ACC112 (cell line): ENCODE data around the gene MLN.

Experiments used
- H2AFZ ChIP-seq: fragments of 200-600 bp; sonication (generic); one replicate; pipeline ENCODE4 v1.6.0; 2017; ENCODE audit warnings: antibody characterized with exemption, low read length; ENCODE audit not compliant: unreplicated experiment
- H3K27ac ChIP-seq: fragments of 200-600 bp; sonication (generic); 2 replicates; pipeline ENCODE4 v1.5.1; 2014; ENCODE audit warnings: low read depth, mild to moderate bottlenecking, antibody characterized with exemption, low read length, moderate library complexity
- H3K27me3 ChIP-seq: fragments of 200-600 bp; sonication (generic); 2 replicates; pipeline ENCODE4 v1.6.1; 2014; ENCODE audit warnings: mild to moderate bottlenecking, antibody characterized with exemption, low read length, moderate library complexity, mixed read lengths; ENCODE audit not compliant: insufficient read depth
- H3K36me3 ChIP-seq: fragments of 200-600 bp; sonication (generic); 2 replicates; pipeline ENCODE4 v1.6.1; 2016; ENCODE audit warnings: mild to moderate bottlenecking, antibody characterized with exemption, low read length, moderate library complexity, mixed read lengths; ENCODE audit not compliant: insufficient read depth
- H3K4me1 ChIP-seq: fragments of 200-600 bp; sonication (generic); one replicate; pipeline ENCODE4 v1.6.1; 2016; ENCODE audit warnings: low read length, mixed read lengths; ENCODE audit not compliant: insufficient read depth, unreplicated experiment, control insufficient read depth
- H3K4me3 ChIP-seq: fragments of 200-600 bp; sonication (generic); 2 replicates; pipeline ENCODE4 v1.5.1; 2014; ENCODE audit warnings: mild to moderate bottlenecking, low read depth, low read length
- H3K79me2 ChIP-seq: fragments of 200-600 bp; sonication (generic); one replicate; pipeline ENCODE4 v1.6.0; 2016; ENCODE audit warnings: low read length; ENCODE audit not compliant: control insufficient read depth, unreplicated experiment, insufficient read depth

Gene MLN

DNA sequence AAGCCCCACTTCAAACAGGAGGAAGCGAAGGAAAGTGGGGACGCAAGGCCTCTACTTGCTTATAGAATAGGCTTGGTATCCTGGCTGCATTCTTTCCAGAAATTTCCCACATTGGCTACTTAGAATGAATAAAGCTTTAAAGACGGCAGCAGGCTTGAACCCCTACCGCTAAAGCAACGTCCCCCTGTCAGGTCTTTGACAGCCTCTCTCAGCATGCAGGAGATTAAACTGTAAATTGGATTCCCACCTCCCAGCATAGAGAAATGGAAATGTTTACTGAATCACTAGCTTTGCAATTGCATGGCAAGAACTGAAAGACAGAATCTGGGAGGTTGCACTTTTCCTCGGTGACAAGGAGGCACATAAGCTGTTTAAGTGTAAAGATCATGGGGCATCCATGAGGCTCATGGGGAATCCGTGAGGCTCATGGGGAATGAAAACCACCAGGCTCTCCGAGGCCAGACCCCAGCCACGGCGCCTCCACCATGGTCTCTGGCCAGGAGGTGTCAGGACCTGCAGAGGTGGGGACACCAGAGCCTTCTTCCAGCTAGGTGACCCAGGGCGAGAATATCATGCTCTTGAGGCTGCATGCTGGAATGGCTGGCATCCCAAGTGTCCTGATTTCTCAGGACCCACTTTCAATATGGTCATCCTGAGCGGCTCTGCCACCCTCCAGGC is 25.2 kb downstream of the MLN start:
- Histone ChIP-seq H3K4me1 (peaks cover 34% of the 10 kb centered on the region), H3K27me3 (no peaks in the 10 kb centered on the region), H2AFZ (no peak overlapping the region), H3K79me2 (peaks cover 3% of the 10 kb centered on the region), H3K27ac (no peak overlapping the region), H3K36me3 (peaks cover 24% of the 10 kb centered on the region), H3K4me3 (no peak overlapping the region)

DNA sequence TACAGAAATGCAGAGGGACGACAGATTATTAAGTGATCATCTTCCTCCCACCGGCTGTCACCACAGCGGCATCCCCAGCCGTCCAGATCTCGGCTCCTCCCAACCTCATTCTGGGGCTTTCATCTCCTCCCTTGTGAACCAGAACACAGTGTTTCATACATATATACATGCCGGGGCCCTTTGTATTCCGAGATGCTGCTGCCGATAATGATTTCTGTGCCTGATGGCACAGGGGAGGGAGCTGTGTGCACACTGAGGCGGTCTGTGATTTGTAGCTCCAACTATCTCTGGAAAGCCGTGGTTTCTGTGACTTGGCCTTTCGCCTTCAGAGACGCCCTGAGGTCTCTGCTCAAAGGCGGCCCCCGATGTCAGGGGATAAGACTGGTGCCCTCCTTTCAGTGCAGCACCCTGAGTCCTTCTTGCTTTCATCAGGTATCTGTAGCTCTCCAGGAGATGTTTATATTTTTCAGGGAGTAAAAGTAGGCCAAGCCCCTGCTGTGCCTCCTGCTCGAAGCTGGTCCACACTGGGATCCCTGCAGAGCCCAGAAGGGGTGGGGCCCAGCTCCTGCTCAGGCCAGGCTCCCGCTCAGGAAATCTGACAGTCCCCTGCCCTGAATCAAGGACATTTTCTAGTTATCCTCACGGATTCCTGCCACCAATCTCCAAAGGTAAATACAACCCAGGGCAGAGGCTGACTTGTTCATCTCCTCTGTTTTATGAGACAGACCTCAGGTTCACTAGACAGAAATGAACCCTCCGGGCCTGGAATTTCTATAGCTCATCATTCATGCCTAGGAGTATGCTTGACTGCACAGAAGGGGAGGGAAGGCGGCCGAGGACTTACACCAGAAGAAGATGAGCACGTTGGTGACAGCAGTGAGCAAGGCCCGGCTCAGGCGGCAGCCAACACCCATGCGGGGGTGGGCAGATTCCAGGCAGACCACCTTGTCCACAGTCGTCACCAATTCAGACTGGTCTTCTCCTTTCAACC is 26.1 kb downstream of the MLN start:
- Histone ChIP-seq H2AFZ (no peak overlapping the region), H3K4me1 (peaks cover 36% of the 10 kb centered on the region), H3K27ac (no peak overlapping the region), H3K4me3 (no peak overlapping the region), H3K79me2 (no peaks in the 10 kb centered on the region), H3K36me3 (peaks cover 16% of the 10 kb centered on the region), H3K27me3 (no peaks in the 10 kb centered on the region)

DNA sequence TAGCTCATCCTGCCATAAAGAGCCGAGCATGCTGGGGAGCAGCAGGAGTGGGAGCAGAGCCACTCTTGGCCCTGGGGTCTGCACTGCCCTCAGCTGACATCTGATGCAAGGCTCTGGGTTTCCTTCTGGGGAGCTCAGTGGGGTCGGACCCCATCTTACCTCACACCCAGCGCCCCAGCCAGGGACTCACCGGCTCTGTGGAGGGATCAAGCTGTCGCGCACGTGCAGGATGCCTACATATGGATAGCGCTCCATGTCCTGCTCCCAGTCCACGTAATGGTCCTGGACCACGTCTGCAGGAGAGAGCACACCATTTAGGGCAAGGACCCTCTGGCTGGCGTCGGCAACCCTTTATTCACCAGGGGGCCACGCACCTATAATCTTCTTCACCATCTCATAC is 27.0 kb downstream of the MLN start:
- Histone ChIP-seq H3K4me1 (peaks cover 36% of the 10 kb centered on the region), H3K27ac (no peak overlapping the region), H3K27me3 (no peaks in the 10 kb centered on the region), H3K36me3 (peaks cover 16% of the 10 kb centered on the region), H3K4me3 (no peak overlapping the region), H2AFZ (no peak overlapping the region), H3K79me2 (no peaks in the 10 kb centered on the region)

DNA sequence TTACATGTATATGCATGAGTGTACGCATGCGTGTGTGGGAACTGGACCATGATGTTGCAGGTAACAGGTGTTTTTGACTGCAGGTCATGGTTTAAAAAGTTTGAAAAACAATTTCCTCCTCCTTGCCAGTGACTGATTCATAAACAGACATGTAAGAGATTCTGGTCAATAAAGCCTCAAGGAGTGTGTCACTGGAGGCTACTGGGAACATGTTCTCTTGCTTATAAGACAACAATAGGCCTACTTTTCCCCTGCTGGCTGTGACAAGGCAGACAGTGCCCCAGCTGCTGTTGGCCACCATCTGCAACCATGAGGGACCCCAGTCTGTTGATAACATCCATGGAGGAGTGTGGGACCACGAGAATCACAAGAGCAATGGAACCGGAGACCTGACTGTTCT is 27.6 kb downstream of the MLN start:
- no peak overlapping the region for H3K27ac ChIP-seq
- H2AFZ ChIP-seq = no peak overlapping the region
- H3K36me3 ChIP-seq = peaks cover 16% of the 10 kb centered on the region
- H3K4me1 ChIP-seq = peaks cover 34% of the 10 kb centered on the region
- no peak overlapping the region for H3K4me3 ChIP-seq
- H3K27me3 ChIP-seq = no peaks in the 10 kb centered on the region
- H3K79me2 ChIP-seq = no peaks in the 10 kb centered on the region

DNA sequence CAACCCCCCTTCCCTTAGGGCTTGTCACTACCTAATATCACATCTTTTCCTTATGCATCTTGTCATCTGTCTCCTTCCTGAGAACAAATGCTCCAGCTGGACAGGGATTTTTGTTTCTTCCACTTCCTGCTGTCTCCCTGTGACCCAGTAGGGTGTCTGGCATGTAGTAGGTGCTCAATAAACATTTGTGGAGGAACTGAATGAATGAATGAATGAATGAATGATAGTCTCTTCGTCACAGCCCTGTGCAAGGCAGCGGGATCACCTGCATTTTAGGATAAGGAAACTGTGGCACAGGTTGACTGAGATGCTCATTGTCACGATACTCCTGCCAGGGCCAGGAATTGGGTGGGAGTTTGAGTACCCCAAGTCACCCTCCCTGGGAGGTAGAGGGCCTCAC is 29.0 kb downstream of the MLN start:
- Histone ChIP-seq H3K4me3 (no peak overlapping the region), H3K79me2 (no peaks in the 10 kb centered on the region), H3K4me1 (peaks cover 39% of the 10 kb centered on the region), H3K27ac (no peak overlapping the region), H3K36me3 (peaks cover 12% of the 10 kb centered on the region), H3K27me3 (no peaks in the 10 kb centered on the region), H2AFZ (no peak overlapping the region)

DNA sequence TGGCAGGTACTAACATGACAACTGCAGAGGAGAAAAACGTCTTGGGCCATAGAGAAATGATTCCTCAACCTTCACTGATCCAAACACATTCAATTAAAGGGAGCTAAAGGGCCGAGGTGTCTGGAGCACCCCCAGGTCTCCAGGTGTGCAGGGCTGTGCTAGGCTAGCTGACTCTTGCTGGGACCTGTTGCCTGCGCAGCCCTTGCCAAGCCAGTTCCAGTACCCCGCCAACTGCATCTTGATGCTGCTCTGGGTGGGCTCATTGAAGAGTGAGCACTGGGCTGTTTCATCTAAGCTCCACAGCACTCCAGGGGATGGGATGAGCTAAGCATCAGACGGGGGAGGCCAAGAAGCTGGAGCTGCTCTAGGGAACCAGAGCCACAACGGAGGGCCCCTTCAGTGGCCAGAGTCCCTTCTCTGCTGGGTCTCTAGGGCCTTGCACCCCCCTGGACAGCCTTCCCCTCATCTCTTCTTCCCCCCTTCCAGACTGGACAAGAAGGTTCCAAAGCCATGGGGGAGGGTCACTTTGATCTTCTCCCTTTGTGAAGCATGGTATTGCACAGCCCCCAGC is 30.8 kb downstream of the MLN start:
- Histone ChIP-seq H3K79me2 (no peaks in the 10 kb centered on the region), H3K27ac (no peak overlapping the region), H2AFZ (no peak overlapping the region), H3K36me3 (peaks cover 6% of the 10 kb centered on the region), H3K4me1 (peaks cover 49% of the 10 kb centered on the region), H3K4me3 (no peak overlapping the region), H3K27me3 (no peaks in the 10 kb centered on the region)

DNA sequence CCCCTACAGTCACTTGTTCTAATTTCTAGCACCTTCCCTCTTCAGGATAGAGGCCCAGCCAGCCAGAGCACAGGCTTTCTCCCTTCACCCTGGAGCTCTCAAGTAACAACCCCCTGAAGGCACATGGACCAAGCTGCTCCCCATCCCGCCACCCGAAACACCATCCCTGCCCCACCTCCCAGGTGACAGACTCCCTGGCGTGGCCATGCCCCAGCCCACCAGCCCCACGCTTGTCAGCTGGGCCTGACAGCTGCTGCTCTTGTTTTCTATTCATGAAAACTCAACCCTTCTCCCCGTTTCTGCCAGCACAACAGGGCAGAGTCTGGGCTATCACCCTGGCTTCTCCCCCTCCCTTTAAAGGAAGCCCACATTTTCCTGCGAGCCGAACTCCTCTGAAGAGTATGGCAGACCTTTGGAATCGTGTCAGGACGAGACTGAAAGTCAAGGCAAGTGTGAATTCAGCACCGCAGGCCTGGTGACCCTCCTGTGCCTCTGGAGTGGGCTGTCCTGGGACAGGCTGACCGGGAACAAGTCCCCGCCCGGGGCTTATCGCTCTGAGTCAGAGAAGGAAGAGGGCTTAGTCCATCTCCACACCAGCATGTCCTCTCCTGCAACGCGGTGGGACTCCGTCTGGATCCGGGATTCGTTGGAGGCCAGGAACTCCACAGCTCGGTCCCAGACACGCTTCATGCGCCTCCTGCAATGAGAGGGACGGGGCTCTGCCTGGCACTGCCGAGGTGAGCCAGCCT is 31.5 kb downstream of the MLN start:
- Histone ChIP-seq H3K4me3 (peak overlapping the region; percentile 21; the same call in 1 of the 2 replicates), H3K27me3 (no peaks in the 10 kb centered on the region), H3K27ac (peak overlapping the region; percentile 80), H3K79me2 (no peaks in the 10 kb centered on the region), H2AFZ (no peak overlapping the region), H3K36me3 (peaks cover 6% of the 10 kb centered on the region), H3K4me1 (peaks cover 49% of the 10 kb centered on the region)

DNA sequence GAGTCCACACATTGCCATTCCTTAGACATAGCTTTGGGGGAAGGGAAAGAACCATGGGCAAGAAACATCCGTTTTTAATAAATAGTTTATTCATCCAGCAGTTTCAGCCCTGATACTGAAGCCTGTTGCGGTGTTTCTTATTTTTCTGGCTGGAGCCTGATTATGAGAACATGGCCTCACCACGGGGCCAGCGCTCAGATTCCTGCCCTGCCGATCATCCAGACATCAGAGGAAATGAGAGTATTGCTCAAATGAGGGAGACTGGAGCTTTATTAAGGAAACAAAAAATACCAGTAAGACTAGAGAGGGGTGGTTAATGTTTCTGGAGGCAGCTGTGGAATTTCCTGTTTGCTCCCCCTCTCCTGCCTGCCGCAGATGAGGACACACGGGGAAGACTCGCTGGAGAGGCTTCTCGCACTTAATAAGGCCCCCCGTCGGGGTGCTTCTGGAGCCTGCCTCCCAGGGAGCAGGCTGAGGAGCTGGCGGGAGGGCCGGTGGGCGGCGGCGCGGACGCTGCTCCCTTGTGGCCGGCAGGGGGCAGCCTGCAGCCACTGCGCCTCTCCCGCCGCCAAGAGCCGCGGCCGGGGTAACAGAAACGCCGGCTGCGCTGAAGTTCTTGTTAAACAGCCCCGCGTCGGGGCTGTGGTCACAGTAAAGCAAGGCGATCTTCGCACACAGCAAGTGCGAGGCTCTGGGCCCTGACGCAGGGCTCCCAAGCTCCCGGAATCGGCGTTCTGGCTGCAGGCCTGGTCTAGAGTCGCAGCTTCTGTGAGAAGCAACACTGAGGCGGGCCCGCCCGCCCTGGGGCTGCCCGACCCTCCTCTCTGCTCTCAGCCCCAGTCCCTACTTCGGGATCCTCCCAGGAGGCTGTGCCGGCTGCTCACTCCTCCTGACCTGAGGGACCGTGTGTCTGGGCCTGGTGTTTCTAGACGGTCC is 32.4 kb downstream of the MLN start:
- no peak overlapping the region for H2AFZ ChIP-seq
- H3K27ac ChIP-seq = peak overlapping the region; percentile 80
- no peaks in the 10 kb centered on the region for H3K27me3 ChIP-seq
- H3K79me2 ChIP-seq = no peaks in the 10 kb centered on the region
- peaks cover 6% of the 10 kb centered on the region for H3K36me3 ChIP-seq
- peak overlapping the region; percentile 21; the same call in 1 of the 2 replicates for H3K4me3 ChIP-seq
- H3K4me1 ChIP-seq = peaks cover 49% of the 10 kb centered on the region

DNA sequence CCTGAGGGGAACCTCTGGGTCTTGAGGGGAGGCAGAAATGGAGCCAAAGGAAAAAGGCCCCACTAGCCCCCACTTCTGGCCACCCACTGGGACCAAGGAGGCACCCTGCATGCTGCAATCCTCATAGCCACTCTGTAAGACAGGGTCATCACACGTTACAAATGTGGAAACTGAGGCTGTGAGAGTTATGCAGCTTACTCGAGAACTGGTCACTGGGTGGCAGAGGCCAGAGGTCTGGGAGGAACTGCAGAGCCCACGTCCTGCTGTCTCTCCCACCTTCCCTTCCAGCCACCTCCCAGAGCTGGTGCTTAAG is 33.0 kb downstream of the MLN start:
- no peak overlapping the region for H2AFZ ChIP-seq
- H3K27ac ChIP-seq = peak overlapping the region; percentile 80
- H3K36me3 ChIP-seq = peaks cover 6% of the 10 kb centered on the region; the same call in 1 of the 2 replicates
- peaks cover 49% of the 10 kb centered on the region for H3K4me1 ChIP-seq
- H3K27me3 ChIP-seq = no peaks in the 10 kb centered on the region
- no peaks in the 10 kb centered on the region for H3K79me2 ChIP-seq
- H3K4me3 ChIP-seq = 0 out of 2 replicates have a peak overlapping the region, but pooled peaks have one; percentile 5
